GM08714 (cell line): ENCODE measurements around the gene MCF2L2.
"Not testable (repeated sequence)": the region's sequence is repeated elsewhere in the genome, so short reads cannot be mapped to it uniquely, and the experiment has no call there.

Experiments
- H3K4me3 ChIP-seq: fragments of 200-500 bp; sonication (Bioruptor generic); 2 replicates; pipeline ENCODE4 v1.5.1; 2014; ENCODE audit warnings: mild to moderate bottlenecking, low read length, inconsistent platforms
- ZNF274 ChIP-seq: IDR thresholded peaks from 2 replicates; pipeline ENCODE4 v1.6.1; 2012; ENCODE audit warnings: mild to moderate bottlenecking, low read depth, low read length

Gene MCF2L2

GRCh38 chr3:183378008-183378407, 50.4 kb downstream of the MCF2L2 start:
- no peak for TF ChIP-seq ZNF274
- no peak overlapping the region for H3K4me3 ChIP-seq

DNA sequence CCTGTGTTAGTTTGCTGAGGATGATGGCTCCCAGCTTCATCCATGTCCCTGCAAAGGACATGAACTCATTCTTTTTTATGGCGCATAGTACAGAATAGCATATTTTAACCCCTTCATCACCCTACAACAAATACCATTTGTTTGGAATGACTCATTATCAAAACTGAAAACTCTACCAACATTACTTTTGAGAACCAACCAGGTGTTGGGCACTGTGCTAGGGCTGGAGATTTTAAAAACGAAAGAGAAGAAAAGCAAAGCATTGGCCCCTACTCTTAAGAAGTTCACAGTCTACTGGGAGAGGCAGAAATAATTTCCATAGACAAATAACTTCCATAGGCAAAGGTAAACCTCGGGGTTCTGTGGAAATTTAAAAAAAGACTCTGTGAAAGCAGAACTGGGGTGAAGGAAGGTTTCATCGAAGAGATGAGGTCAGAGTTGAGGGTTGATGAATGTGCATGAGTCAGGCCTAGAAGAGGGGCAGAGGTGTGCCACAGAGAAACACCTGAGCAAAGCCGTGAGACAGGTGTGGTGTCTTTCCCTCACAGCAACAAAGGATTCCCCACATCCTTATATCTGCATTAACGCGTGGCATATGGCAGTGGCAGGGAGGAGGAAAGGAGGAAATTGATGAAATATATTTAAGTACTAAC, 51.0 kb downstream of the MCF2L2 start:
- TF ChIP-seq ZNF274 = no peak
- no peak overlapping the region for H3K4me3 ChIP-seq

GRCh38 chr3:183375787-183376186, 52.6 kb downstream of the MCF2L2 start:
- TF ChIP-seq ZNF274 = no peak
- no peak overlapping the region for H3K4me3 ChIP-seq

DNA sequence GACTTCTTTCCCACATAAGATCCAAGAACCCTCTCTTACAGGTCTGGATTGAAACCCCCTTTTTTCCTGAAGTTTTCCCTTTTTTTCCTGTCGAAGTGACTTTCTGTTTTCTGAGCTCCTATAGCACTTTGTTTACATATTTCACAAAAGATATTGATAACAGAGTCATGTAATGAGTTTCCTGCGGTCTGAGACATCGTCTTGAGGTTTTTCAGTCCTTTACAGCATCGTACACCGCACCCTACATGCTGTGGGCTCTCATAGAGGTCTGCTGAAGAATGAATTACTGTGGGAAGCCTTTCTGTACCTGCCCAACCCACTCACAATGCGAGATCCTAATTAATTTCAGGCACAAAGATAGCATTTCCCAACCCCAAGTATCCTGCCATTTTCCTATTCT, 53.1 kb downstream of the MCF2L2 start:
- no peak overlapping the region for H3K4me3 ChIP-seq
- TF ChIP-seq ZNF274 = no peak

GRCh38 chr3:183372911-183373310, 55.5 kb downstream of the MCF2L2 start:
- no peak for TF ChIP-seq ZNF274
- H3K4me3 ChIP-seq = no peak overlapping the region

GRCh38 chr3:183371600-183371968, 56.8 kb downstream of the MCF2L2 start:
- H3K4me3 ChIP-seq = not testable (repeated sequence)

DNA sequence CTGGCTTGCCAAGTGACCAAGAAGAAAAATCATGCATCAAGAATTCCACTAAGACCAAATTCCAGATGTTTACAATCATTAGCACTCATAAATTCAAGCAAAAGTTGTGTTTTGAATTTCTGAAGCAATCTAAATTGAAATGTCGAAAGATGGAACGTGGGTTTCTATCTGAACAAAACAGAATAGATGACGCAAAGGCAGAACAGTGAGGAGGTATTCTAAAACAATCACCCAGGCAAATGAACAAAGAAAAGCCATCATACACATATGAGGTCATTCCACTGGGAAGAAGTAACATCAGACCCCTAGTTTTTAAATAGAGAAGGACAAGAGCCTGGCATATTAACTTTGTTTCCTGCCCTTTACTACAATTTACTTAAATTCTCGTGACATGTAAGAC, 58.0 kb downstream of the MCF2L2 start:
- TF ChIP-seq ZNF274 = no peak
- no peak overlapping the region for H3K4me3 ChIP-seq

- no peak for TF ChIP-seq ZNF274
- H3K4me3 ChIP-seq = no peak overlapping the region
Observed at GRCh38 chr3:183369627-183370026, 58.8 kb downstream of the MCF2L2 start.

DNA sequence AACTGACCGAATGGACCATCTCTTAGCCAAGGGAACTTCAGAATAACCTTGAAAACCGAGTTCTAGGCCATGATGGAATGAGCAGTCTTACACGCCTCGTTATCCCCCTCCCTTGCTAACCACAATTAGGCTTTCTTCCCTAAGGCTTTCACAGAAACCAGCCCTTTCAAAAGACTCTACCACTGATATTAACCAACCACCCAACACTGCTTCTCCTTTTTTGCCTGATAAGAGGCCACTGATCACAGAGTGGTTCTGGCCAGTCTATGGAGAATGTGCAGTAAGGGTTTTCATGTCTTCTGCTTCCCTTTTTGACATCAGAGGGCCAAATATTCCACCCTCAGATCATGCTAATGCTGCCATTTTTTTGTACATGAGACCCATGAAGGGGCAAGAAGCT, 59.3 kb downstream of the MCF2L2 start:
- no peak overlapping the region for H3K4me3 ChIP-seq
- no peak for TF ChIP-seq ZNF274

- TF ChIP-seq ZNF274 = no peak
- no peak overlapping the region for H3K4me3 ChIP-seq
Observed at GRCh38 chr3:183360971-183361624, 67.3 kb downstream of the MCF2L2 start.

- no peak overlapping the region for H3K4me3 ChIP-seq
- TF ChIP-seq ZNF274 = no peak
Observed at GRCh38 chr3:183359036-183359435, 69.4 kb downstream of the MCF2L2 start.

- no peak for TF ChIP-seq ZNF274
- no peak overlapping the region for H3K4me3 ChIP-seq
Observed at GRCh38 chr3:183357564-183358079, 70.8 kb downstream of the MCF2L2 start.

- no peak for TF ChIP-seq ZNF274
- no peak overlapping the region for H3K4me3 ChIP-seq
Observed at GRCh38 chr3:183356920-183357319, 71.5 kb downstream of the MCF2L2 start.

- no peak for TF ChIP-seq ZNF274
Observed at GRCh38 chr3:183354874-183355273, 73.5 kb downstream of the MCF2L2 start.

DNA sequence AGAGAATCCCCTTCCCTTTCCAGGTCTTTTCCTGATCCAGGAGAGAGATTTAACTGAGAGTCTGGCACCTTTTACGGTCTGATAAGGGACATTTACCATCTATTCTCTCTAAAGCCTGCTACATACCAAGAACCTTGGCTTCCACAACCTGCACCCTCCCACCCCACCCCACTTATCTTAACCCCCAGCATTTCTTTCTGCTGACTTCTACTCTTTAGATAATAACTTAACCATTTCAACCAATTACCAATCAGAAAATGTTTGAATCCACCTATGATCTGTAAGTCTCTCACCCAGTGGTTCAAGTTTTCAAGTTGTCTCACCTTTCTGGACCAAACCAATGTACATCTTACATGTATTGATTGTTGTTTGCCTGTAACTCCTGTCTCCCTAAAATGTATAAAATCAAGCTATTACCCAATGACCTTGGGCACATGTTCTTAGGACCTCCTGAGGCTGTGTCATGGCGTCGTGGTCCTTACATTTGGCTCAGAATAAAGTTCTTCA, 74.0 kb downstream of the MCF2L2 start:
- no peak overlapping the region for H3K4me3 ChIP-seq
- no peak for TF ChIP-seq ZNF274

More at GRCh38 chr3:183354874-183355273, 73.5 kb downstream of the MCF2L2 start:
- H3K4me3 ChIP-seq = no peak overlapping the region
